Measurements from ENCODE around the gene TMEM82.

The TMEM82 gene

DNA sequence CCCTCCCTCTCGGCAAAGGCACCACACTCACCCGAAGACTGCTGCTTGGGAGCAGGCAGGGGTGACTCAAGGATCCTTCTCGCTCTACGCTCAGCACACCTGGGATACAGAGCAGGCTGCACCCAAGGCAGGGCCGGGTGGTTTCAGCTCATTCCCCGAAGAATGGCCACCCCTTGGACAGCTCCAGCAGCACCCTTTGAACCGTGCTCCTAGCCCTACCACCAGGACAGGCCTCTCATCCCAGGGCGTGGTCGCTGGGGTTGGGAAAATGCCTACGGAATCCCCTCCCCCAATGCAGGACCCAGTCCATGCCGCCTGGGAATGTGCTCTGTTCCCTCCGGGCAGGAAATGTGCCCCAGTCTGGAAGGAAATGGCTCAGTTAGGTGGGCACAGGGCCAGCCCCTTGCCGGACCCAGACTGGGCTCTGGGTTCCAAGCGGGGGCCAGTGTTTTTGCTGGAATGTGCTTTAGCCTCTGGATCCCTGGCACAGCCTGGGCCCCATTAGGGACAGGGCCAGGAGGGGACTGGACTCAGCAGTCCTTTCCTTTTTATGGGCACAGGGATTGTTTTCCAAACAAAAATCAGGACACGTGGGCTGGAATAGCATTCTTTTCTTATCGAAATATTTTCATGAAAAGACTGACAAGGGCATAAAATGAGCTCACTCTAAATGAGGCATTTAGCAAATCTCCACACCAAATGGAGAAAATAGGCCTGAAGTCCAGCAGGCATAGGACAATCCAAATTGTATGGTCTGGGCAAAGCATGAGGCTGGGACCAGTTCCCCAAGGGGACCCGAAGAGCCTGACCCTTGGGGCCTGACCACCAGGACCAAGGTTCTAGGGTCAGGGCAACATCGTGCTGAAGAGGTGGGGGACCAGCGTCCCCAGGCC is 7.3 kb downstream of the TMEM82 start:
- Histone ChIP-seq H3K4me1 (ENCODE audit: insufficient read depth, low read length) (peaks cover 13% of the 10 kb centered on the region; the same call in 1 of the 2 replicates), H3K36me3 (ENCODE audit: insufficient read depth, low read length) (no peaks in the 10 kb centered on the region), H3K9me3 (ENCODE audit: control insufficient read depth, insufficient read depth, low read length) (no peaks in the 10 kb centered on the region), H3K9ac (ENCODE audit: low read depth, low read length) (no peak overlapping the region; the same call in 1 of the 2 replicates)

DNA sequence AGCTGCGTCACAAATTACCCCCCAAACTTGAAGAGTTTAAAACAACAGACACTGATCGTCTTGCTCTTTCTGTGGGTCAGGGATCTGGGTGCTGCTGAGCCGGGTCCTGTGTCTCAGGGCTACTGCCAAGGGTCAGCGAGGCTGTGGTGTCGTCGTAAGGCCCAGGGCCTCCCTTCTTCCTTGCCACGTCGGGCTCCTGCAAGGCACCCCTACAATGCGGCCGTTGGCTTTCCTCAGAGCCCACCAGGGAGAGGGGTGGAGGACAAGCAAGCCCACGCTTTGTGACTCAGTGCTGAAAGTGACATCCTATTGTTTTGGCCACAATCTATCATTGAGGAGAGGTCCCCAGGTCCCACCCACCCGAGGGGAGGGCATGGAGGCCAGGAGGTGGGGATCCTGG is 8.6 kb downstream of the TMEM82 start:
- Histone ChIP-seq H3K9ac (ENCODE audit: low read depth, low read length) (no peak overlapping the region), H3K36me3 (ENCODE audit: insufficient read depth, low read length) (no peaks in the 10 kb centered on the region), H3K4me1 (ENCODE audit: insufficient read depth, low read length) (peaks cover 21% of the 10 kb centered on the region)

DNA sequence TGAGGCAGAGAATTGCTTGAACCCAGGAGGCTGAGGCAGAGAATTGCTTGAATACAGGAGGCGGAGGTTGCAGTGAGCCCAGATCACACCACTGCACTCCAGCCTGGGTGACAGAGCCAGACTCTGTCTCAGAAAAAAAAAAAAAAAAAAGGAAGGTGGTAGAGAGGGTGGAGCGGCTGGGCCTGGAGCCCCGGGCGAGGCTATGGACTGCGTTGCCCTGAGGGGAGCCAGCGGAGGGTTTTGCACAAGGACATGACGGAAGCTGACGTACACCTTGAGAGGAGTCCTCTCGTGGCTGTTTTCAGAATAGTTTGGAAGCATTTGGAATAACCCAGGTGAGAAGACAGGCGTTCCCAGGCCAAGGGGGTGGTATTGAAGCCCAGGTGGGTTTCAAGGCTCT is 9.4 kb downstream of the TMEM82 start:
- Histone ChIP-seq H3K9me3 (ENCODE audit: control insufficient read depth, insufficient read depth, low read length) (no peaks in the 10 kb centered on the region), H3K9ac (ENCODE audit: low read depth, low read length) (no peak overlapping the region), H3K4me1 (ENCODE audit: insufficient read depth, low read length) (peaks cover 28% of the 10 kb centered on the region), H3K36me3 (ENCODE audit: insufficient read depth, low read length) (no peaks in the 10 kb centered on the region)

More for the DNA sequence above, 8.6 kb downstream of the TMEM82 start:
- H3K9me3 ChIP-seq (ENCODE audit: control insufficient read depth, insufficient read depth, low read length), result no peaks in the 10 kb centered on the region

DNA sequence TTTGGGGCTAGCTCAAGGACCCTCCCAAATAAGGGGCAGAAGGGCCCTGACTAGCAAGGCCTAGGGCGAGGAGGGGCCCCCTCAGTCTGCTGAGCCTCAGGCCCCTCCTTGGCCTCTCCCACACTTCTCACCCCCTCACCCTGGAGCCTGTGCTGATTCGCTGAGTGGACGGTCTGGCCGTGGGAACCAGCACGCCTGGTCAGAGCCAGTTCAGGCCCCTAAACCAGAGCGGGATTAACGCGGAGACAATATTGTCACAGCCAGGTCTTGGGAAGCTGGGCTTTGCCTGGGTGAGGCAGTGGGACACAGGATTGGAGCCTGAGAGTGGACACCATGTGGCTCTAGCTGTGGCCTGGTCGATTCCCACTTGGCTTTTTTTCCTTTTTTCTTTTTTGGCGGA is 11.5 kb downstream of the TMEM82 start:
- H3K9me3 ChIP-seq (ENCODE audit: control insufficient read depth, insufficient read depth, low read length), result no peaks in the 10 kb centered on the region
- H3K36me3 ChIP-seq (ENCODE audit: insufficient read depth, low read length), result no peaks in the 10 kb centered on the region
- H3K4me1 ChIP-seq (ENCODE audit: insufficient read depth, low read length), result peaks cover 39% of the 10 kb centered on the region
- H3K9ac ChIP-seq (ENCODE audit: low read depth, low read length), result no peak overlapping the region

DNA sequence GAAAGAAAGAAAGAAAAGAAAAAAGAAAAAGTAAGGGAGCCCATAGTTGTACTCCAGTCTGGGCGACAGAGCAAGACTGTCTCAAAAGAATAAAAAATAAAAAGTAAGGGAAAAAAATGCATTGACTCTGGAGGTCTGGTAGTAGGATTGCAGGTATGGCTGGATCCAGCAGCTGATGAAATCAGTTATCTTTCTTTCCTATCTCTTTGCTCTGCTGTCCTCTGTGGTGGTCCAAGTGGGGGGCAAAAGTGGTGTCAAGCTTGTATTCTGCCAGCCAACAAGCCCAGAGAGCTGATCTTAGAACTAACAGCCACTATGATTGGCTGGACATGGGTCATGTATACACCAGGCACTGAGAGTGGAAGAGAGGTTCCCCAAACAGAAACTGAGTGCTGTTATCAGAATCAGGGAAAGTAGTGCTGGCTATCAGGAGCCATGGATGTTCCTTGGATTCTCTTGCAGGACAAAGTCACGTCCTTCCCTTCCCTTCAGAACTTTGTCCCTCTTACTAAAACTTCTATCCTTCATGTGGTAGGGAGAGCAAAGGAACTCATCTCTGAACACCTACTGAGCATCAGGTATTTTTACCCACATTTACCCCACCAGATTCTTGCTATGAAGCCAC is 12.8 kb downstream of the TMEM82 start:
- no peaks in the 10 kb centered on the region for H3K9me3 ChIP-seq (ENCODE audit: control insufficient read depth, insufficient read depth, low read length)
- no peak overlapping the region for H3K9ac ChIP-seq (ENCODE audit: low read depth, low read length)
- H3K4me1 ChIP-seq (ENCODE audit: insufficient read depth, low read length), result peaks cover 27% of the 10 kb centered on the region
- H3K36me3 ChIP-seq (ENCODE audit: insufficient read depth, low read length), result no peaks in the 10 kb centered on the region

DNA sequence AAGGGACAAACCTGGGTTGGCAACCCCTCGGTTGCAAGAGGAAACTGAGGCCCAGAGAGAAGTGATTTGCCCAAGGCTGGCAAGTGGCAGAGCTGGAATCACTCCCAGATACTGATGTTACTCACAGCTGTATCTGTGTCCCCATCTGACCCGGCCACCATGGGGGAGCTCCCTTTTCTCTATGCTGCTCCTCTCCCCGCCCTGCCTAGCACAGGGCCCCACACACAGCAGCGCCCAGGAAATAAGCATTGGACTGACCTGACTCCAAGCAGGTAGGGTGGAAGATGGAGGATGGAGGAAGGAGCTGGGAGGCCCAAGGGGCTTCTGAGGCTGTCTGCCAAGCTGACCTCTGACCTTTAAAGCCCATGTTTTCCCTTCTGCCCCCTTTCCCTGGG is 13.3 kb downstream of the TMEM82 start:
- peaks cover 26% of the 10 kb centered on the region for H3K4me1 ChIP-seq (ENCODE audit: insufficient read depth, low read length)
- H3K36me3 ChIP-seq (ENCODE audit: insufficient read depth, low read length), result no peaks in the 10 kb centered on the region
- H3K9ac ChIP-seq (ENCODE audit: low read depth, low read length), result no peak overlapping the region
- H3K9me3 ChIP-seq (ENCODE audit: control insufficient read depth, insufficient read depth, low read length), result no peaks in the 10 kb centered on the region

DNA sequence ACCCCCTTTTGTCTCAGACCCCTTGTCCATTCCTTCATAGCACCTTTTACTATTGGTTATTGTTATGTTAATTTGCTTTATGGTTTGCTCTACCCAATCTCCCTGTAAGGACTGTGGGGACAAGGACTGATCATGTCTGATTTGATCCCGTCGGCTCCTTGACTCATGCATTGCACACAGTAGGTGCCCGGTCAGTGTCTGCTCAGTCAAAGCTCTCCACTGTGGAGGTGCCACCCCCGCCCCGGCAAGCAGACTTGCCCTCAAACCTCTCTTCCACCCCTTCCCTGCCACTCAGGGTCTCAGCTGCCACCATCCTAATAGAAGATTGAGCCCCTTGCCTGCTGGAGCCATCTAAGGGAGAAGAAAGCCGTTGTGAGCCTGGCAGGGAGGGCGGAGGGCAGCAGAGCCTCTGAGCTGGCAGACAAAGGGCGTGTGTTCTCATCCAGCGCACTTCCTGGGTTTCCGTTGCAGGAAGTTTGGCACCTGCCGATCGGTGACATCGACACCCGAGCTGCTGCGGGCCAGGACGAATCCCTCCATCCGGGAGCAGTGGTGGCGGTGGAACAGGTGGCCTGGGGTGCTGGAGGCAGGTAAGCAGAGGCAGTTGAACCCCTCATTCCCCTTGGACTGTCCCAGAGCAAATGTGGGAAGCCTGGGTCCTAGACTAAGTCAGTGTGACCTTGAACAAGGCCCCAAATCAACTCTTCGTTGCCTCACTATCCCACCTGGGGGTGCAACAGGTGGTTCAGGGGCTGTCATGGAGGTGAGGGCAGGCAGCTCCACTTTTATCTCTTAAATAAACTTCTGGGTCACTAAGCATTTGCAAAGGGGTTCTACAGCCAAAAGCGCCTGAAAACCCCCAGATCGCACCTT is 14.1 kb downstream of the TMEM82 start:
- H3K9me3 ChIP-seq (ENCODE audit: control insufficient read depth, insufficient read depth, low read length), result no peaks in the 10 kb centered on the region
- H3K4me1 ChIP-seq (ENCODE audit: insufficient read depth, low read length), result peaks cover 33% of the 10 kb centered on the region
- H3K36me3 ChIP-seq (ENCODE audit: insufficient read depth, low read length), result no peaks in the 10 kb centered on the region
- no peak overlapping the region for H3K9ac ChIP-seq (ENCODE audit: low read depth, low read length)

DNA sequence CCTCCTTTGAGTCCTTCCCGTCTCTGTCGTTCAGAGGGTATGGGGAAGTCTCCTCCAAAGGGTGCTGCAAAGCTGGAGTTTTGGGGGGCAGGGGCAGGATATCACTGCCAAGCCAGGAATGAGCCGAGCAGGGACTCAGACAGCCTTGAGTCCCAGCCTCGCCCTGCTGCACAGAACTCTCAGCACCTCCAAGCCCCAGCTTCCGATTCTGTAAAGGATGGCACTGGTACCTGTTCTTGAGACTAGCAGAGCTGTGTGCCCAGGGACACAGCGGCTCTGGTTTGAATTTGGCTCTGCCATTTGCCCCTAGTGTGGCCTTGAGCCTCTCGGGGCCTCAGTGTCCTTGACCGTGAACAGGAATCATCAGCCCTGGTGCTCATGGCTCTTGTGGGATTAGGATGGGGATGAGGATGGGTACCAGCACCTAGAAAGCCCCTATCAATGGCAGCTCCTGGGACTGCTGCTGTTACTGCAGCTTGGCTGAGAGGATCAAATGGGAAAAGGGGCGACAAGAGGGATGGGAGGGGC is 14.8 kb downstream of the TMEM82 start:
- Histone ChIP-seq H3K9ac (ENCODE audit: low read depth, low read length) (peak overlapping the region; percentile 73), H3K36me3 (ENCODE audit: insufficient read depth, low read length) (no peaks in the 10 kb centered on the region), H3K9me3 (ENCODE audit: control insufficient read depth, insufficient read depth, low read length) (no peaks in the 10 kb centered on the region), H3K4me1 (ENCODE audit: insufficient read depth, low read length) (peaks cover 34% of the 10 kb centered on the region)

DNA sequence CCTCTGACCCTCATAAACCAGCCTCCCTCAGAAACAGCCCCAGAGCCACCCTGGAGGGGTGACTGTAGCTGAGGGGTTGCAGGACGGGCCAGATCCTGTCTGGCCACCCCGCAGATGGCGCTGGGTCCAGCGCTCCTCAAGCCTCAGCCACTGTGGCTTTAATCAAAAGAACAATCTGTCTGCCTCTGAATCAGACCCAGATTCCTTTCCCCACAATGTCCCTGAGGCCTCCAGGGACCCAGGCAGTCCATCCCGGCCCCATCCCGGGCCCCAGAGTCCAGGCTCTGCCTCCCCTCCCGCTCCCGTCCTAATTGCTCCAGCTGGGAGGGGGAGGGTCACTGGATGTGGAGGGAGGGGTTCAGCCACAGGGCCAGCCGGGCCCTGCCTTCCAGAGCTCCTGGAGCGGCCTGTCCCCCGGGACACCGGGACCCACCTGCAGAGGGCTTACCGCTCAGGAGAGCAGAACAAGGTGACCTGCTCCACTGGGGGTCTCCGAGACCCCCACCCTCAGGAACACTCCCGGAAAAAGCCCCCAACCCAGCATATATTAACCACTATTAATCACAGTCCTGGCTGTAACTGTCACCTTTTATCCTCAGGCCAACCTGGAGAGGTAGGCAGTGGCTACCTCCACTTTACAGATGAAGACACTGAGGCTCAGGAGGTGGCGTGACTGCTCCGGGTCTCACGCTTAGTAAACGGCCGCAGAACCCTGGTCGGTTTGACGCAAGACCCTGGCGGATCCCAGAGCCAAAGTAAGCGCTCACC is 15.5 kb downstream of the TMEM82 start:
- peaks cover 34% of the 10 kb centered on the region for H3K4me1 ChIP-seq (ENCODE audit: insufficient read depth, low read length)
- H3K9me3 ChIP-seq (ENCODE audit: control insufficient read depth, insufficient read depth, low read length), result no peaks in the 10 kb centered on the region
- H3K9ac ChIP-seq (ENCODE audit: low read depth, low read length), result peak overlapping the region; percentile 73
- H3K36me3 ChIP-seq (ENCODE audit: insufficient read depth, low read length), result no peaks in the 10 kb centered on the region

DNA sequence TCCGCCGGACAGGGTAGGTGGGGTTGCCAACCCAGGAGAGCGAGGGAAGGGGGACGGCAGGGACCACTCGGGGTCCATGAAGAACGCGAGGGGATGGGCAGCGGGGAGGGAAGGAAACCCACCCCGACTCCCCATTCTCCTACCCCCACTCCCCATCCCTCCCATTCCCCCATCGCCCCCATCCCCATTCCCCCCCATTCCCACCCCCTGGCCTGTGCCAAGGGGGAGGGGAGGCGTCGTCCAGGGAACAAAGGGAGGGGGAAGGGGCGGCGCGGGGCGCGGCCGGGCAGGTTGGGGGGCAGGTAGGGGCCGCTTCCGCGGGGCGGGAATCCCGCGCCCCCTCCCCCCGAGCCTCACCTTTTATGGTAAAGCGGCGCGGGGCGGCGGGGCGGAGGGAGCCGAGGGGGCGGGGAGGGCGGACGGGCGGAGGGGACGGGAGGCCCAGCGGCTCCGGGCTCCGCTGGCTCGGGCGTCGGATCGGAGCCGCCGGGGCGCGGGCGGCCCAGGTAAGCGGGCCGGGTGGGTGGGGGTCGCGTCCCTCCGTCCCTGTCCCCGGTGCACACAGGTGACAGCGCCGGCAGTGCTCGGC is 16.1 kb downstream of the TMEM82 start, which contains the start of gene FBLIM1:
Gene FBLIM1 (plus strand): TSS at position 453 of the 589 bp plus-strand sequence. CDS start 6,189 bp downstream, outside the sequence.
- no peaks in the 10 kb centered on the region for H3K36me3 ChIP-seq (ENCODE audit: insufficient read depth, low read length)

DNA sequence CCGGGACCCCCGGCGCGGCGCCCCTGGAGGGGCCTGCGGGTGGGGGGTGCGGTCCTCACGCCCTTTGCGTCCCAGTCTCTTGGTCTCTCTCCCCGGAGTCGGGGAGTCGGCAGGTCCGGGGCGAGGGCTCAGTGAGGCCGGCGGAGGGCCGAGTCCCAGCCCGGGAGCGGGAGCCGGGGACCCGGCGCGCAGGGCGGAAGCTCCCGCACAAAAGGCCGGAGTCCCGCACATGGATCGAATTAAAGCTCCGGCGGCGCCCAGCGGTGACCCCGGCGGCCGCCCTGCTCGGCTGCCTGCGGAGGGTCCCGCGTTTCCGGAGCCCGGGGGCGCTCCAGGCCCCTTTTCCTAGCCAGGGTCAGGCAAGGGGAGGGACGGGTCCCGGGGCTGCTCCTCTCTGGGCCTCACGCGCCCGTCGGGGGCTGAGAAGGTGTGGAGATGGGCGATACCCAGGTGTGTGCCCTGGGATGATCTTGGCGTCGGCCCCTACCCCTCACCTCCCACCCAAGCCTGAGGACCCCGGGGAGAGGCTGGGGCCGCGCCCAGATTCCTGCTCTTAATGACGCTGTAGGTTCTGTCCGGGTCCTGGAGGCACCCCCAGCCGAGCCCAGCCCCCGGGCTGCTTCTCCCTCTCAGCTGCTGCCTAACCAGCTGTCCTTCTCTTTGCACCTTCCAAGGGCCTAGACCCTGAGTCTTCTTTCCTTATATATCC is 16.8 kb downstream of the TMEM82 start:
- Histone ChIP-seq H3K4me1 (ENCODE audit: insufficient read depth, low read length) (peaks cover 34% of the 10 kb centered on the region), H3K9me3 (ENCODE audit: control insufficient read depth, insufficient read depth, low read length) (no peaks in the 10 kb centered on the region), H3K36me3 (ENCODE audit: insufficient read depth, low read length) (peaks cover 3% of the 10 kb centered on the region), H3K9ac (ENCODE audit: low read depth, low read length) (peak overlapping the region; percentile 89)

More for the DNA sequence above, 16.1 kb downstream of the TMEM82 start, which contains the start of gene FBLIM1:
- H3K9me3 ChIP-seq (ENCODE audit: control insufficient read depth, insufficient read depth, low read length), result no peaks in the 10 kb centered on the region
- H3K4me1 ChIP-seq (ENCODE audit: insufficient read depth, low read length), result peaks cover 34% of the 10 kb centered on the region
- H3K9ac ChIP-seq (ENCODE audit: low read depth, low read length), result peak within 1 kb of the TSS; percentile 89

DNA sequence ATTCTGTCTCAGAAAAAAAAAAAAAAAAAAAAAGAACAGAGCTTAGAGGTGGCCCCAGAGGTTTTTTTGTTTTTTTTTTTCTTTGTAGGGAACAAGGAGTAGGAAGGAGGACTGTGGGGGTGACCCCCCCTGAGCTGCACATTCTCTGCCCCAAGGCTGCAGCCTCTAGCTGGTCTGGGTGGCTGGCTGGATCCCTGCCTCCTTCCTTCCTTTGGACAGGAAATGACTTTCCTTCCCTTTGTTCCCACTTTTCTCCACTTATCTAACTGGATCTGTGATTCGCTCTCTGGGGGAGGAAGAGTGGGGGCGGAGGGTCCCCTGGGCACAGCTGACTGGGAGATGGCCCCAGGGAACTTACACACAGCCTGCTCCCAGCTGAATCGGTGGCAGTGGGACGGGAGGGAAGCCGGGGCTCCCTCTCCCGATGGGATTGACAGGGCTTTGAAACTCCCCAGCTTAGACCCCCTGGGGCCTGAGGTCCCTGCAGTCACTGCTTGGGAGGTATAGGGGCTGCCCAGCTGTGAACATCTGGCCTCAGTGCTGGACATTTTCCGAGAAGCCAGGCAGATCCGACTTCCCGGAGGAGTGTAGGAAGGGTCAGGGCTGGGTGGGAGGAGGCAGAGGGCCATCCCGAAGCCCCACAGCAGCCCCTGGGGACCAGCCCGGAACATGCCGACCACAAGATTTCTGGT is 18.4 kb downstream of the TMEM82 start:
- Histone ChIP-seq H3K36me3 (ENCODE audit: insufficient read depth, low read length) (peaks cover 12% of the 10 kb centered on the region), H3K4me1 (ENCODE audit: insufficient read depth, low read length) (peaks cover 29% of the 10 kb centered on the region), H3K9me3 (ENCODE audit: control insufficient read depth, insufficient read depth, low read length) (no peaks in the 10 kb centered on the region), H3K9ac (ENCODE audit: low read depth, low read length) (peak overlapping the region; percentile 40)

Data from ES-I3 (cell line).